Neural progenitor cell (in vitro differentiated cells): ENCODE data around the gene MYL1. TPM values are rescaled to one million over a fixed set of nuclear protein-coding genes. Genes with fewer than 3 reads are reported as not detected.

Experiments used
- DNase-seq: peaks from one replicate; pipeline ENCODE4 v3.0.0-alpha.2; 2016; ENCODE audit warnings: low spot score
- H2AFZ ChIP-seq: fragments of 200-600 bp; sonication (generic); replicated peaks from 2 replicates; pipeline ENCODE4 v1.6.1; 2016; ENCODE audit warnings: antibody characterized with exemption
- H3F3A ChIP-seq: fragments of 200-600 bp; sonication (generic); 2 replicates; pipeline ENCODE4 v1.6.1; 2016; ENCODE audit warnings: antibody characterized with exemption, low read depth
- H3K27ac ChIP-seq: fragments of 200-600 bp; sonication (generic); 2 replicates; pipeline ENCODE4 v1.5.1; 2016; ENCODE audit warnings: mild to moderate bottlenecking
- H3K27me3 ChIP-seq: fragments of 200-600 bp; sonication (generic); 2 replicates; pipeline ENCODE4 v1.6.1; 2016; ENCODE audit warnings: mild to moderate bottlenecking, moderate library complexity
- H3K36me3 ChIP-seq: fragments of 200-600 bp; sonication (generic); 2 replicates; pipeline ENCODE4 v1.5.1; 2016
- H3K4me1 ChIP-seq: fragments of 200-600 bp; sonication (generic); 2 replicates; pipeline ENCODE4 v1.6.1; 2016; ENCODE audit warnings: mixed run types
- H3K4me2 ChIP-seq: fragments of 200-600 bp; sonication (generic); 2 replicates; pipeline ENCODE4 v1.6.1; 2016
- H3K4me3 ChIP-seq: fragments of 200-600 bp; sonication (generic); 2 replicates; pipeline ENCODE4 v1.5.1; 2016
- H3K79me2 ChIP-seq: fragments of 200-600 bp; sonication (generic); 2 replicates; pipeline ENCODE4 v1.6.1; 2016; ENCODE audit warnings: low read depth
- H3K9ac ChIP-seq: fragments of 200-600 bp; sonication (generic); 2 replicates; pipeline ENCODE4 v1.6.1; 2016
- H3K9me3 ChIP-seq: fragments of 200-600 bp; sonication (generic); 2 replicates; pipeline ENCODE4 v1.5.1; 2016; ENCODE audit warnings: low read depth
- H4K20me1 ChIP-seq: fragments of 200-600 bp; sonication (generic); 2 replicates; pipeline ENCODE4 v1.6.1; 2016; ENCODE audit warnings: low read depth
- H3K27ac Mint-ChIP-seq: 3 replicates; pipeline ENCODE4 v1.8.0; 2021; ENCODE audit warnings: mixed read lengths
- H3K27me3 Mint-ChIP-seq: 2 replicates; pipeline ENCODE4 v1.8.0; 2022; ENCODE audit warnings: low read depth, mild to moderate bottlenecking, inconsistent platforms, moderate library complexity, mixed read lengths; ENCODE audit not compliant: insufficient read depth
- H3K36me3 Mint-ChIP-seq: 3 replicates; pipeline ENCODE4 v1.8.0; 2021; ENCODE audit warnings: mixed read lengths
- H3K4me1 Mint-ChIP-seq: 3 replicates; pipeline ENCODE4 v1.8.0; 2021; ENCODE audit warnings: mixed read lengths
- H3K4me3 Mint-ChIP-seq: 3 replicates; pipeline ENCODE4 v1.8.0; 2021; ENCODE audit warnings: mild to moderate bottlenecking, moderate library complexity, mixed read lengths
- H3K9me3 Mint-ChIP-seq: 3 replicates; pipeline ENCODE4 v1.8.0; 2020; ENCODE audit warnings: mixed read lengths
- EZH2 ChIP-seq: fragments of 200-600 bp; sonication (generic); IDR thresholded peaks from 2 replicates; pipeline ENCODE4 v1.6.1; 2017; ENCODE audit warnings: antibody characterized with exemption, mild to moderate bottlenecking, moderate library complexity
- EZH2phosphoT487 ChIP-seq: fragments of 200-600 bp; sonication (generic); IDR thresholded peaks from 2 replicates; pipeline ENCODE4 v1.6.1; 2017; ENCODE audit warnings: antibody characterized with exemption
- total RNA-seq: library from RNA; depleted of rRNA; stranded (reverse); fragments of >200 nt; gene quantifications from 2 replicates; pipeline ENCODE4 v1.2.3, GENCODE V29; 2015; ENCODE audit warnings: low replicate concordance
- TF ChIP-seq, protein P1 (sequence below): fragments of 200-600 bp; sonication (generic); IDR thresholded peaks from 2 replicates; pipeline ENCODE4 v1.5.1; 2017; ENCODE audit warnings: antibody characterized with exemption, mild to moderate bottlenecking

Gene MYL1
- total RNA-seq, 1 donor from 2014 or later: not detected

DNA sequence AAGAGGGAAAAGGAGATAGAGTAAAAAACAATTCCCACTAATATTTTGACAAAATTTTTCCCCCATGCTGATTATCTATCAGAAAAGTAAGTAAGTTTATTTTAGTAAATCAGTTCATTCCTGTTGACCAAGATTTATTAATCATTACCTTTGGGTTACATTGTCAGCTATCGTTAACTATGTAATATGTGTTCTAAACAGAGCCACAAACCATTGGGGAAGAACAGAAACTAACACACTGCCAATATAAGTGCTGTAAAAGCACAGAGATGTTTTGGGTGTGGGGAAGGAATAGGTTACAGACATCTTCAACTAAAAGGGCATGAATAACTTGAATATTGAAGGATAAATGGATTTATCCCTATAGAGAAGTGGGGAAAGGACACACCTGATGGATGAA is 47.3 kb downstream of the MYL1 start:
- Histone ChIP-seq H4K20me1 (no peaks in the 10 kb centered on the region), H3K9me3 (no peaks in the 10 kb centered on the region), H3K36me3 (no peaks in the 10 kb centered on the region), H2AFZ (no peak overlapping the region), H3F3A (no peaks in the 10 kb centered on the region), H3K27me3 (no peaks in the 10 kb centered on the region), H3K4me3 (no peak overlapping the region), H3K4me2 (no peak overlapping the region), H3K4me1 (no peaks in the 10 kb centered on the region), H3K79me2 (no peaks in the 10 kb centered on the region), H3K9ac (no peak overlapping the region), H3K27ac (no peak overlapping the region)
- no peak for DNase-seq
- Mint-ChIP-seq H3K9me3 (no peaks in the 10 kb centered on the region), H3K4me3 (no peak overlapping the region), H3K27me3 (no peaks in the 10 kb centered on the region), H3K36me3 (no peaks in the 10 kb centered on the region), H3K27ac (no peak overlapping the region), H3K4me1 (no peaks in the 10 kb centered on the region)
- TF ChIP-seq EZH2phosphoT487 (no peak), EZH2 (no peak)
- TF ChIP-seq, protein P1, sequence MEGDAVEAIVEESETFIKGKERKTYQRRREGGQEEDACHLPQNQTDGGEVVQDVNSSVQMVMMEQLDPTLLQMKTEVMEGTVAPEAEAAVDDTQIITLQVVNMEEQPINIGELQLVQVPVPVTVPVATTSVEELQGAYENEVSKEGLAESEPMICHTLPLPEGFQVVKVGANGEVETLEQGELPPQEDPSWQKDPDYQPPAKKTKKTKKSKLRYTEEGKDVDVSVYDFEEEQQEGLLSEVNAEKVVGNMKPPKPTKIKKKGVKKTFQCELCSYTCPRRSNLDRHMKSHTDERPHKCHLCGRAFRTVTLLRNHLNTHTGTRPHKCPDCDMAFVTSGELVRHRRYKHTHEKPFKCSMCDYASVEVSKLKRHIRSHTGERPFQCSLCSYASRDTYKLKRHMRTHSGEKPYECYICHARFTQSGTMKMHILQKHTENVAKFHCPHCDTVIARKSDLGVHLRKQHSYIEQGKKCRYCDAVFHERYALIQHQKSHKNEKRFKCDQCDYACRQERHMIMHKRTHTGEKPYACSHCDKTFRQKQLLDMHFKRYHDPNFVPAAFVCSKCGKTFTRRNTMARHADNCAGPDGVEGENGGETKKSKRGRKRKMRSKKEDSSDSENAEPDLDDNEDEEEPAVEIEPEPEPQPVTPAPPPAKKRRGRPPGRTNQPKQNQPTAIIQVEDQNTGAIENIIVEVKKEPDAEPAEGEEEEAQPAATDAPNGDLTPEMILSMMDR: no peak

DNA sequence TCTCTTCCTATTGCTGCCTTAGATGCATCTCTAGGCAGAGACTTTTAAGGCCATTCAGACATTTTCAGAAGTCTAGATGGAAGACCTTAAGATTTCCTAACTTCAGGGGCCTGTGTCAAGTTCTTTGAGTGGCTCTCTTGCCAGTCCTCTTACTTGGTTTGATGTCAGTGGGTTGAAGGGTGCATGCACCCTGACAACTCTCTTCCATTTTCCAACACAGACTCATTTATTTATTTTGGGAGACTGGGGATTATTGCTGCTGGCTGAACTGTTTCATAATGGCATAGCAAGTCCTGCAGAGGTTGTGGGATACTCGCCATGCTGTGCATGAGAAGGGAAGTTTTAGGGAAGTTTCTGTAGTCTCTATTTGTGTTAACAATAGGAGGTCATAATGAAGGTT is 50.7 kb downstream of the MYL1 start:
- Histone ChIP-seq H3K27ac (no peak overlapping the region), H2AFZ (no peak overlapping the region), H3K79me2 (no peaks in the 10 kb centered on the region), H3K36me3 (no peaks in the 10 kb centered on the region), H3K9ac (no peak overlapping the region), H3K4me2 (no peak overlapping the region), H3F3A (no peaks in the 10 kb centered on the region), H4K20me1 (no peaks in the 10 kb centered on the region), H3K9me3 (no peaks in the 10 kb centered on the region), H3K4me3 (no peak overlapping the region), H3K27me3 (no peaks in the 10 kb centered on the region), H3K4me1 (no peaks in the 10 kb centered on the region)
- no peaks in the 10 kb centered on the region for H3K4me1 Mint-ChIP-seq
- H3K27me3 Mint-ChIP-seq: peaks cover 3% of the 10 kb centered on the region
- H3K9me3 Mint-ChIP-seq: no peaks in the 10 kb centered on the region
- no peak overlapping the region for H3K27ac Mint-ChIP-seq
- no peak for TF ChIP-seq EZH2
- TF ChIP-seq, protein P1: no peak
- no peak for TF ChIP-seq EZH2phosphoT487
- H3K36me3 Mint-ChIP-seq: no peaks in the 10 kb centered on the region
- H3K4me3 Mint-ChIP-seq: no peak overlapping the region
- DNase-seq: no peak

DNA sequence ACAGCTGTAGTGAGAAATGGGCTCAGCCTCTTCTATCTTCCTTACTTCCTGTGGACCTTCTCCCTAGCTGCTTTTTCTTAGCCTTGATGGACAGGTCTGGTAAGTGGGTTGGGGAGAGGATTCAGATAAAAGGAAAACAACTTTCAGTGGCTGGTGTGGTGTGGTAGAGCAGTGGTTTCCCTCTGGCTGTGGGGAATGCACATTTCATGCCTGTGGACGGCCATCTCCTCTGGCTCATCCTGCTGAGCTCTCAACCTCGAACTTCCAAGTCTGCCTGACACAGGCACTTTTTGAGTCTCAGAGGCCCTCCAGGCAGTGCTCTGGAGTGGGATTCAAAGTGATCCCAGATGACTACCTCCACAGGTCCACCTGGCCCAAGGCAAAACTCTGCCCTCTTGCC is 51.1 kb downstream of the MYL1 start:
- no peak overlapping the region for H3K4me3 ChIP-seq
- no peak overlapping the region for H2AFZ ChIP-seq
- H3K4me2 ChIP-seq: no peak overlapping the region
- H3F3A ChIP-seq: no peaks in the 10 kb centered on the region
- no peak overlapping the region for H3K27ac ChIP-seq
- no peaks in the 10 kb centered on the region for H3K9me3 ChIP-seq
- no peaks in the 10 kb centered on the region for H3K4me1 ChIP-seq
- no peaks in the 10 kb centered on the region for H3K36me3 ChIP-seq
- Mint-ChIP-seq H3K27me3 (peaks cover 3% of the 10 kb centered on the region), H3K36me3 (no peaks in the 10 kb centered on the region), H3K4me3 (no peak overlapping the region), H3K4me1 (no peaks in the 10 kb centered on the region), H3K27ac (no peak overlapping the region), H3K9me3 (no peaks in the 10 kb centered on the region)
- no peak overlapping the region for H3K9ac ChIP-seq
- no peak for TF ChIP-seq EZH2phosphoT487
- TF ChIP-seq, protein P1: no peak
- no peak for TF ChIP-seq EZH2
- no peaks in the 10 kb centered on the region for H3K27me3 ChIP-seq
- no peaks in the 10 kb centered on the region for H3K79me2 ChIP-seq
- no peak for DNase-seq
- no peaks in the 10 kb centered on the region for H4K20me1 ChIP-seq

DNA sequence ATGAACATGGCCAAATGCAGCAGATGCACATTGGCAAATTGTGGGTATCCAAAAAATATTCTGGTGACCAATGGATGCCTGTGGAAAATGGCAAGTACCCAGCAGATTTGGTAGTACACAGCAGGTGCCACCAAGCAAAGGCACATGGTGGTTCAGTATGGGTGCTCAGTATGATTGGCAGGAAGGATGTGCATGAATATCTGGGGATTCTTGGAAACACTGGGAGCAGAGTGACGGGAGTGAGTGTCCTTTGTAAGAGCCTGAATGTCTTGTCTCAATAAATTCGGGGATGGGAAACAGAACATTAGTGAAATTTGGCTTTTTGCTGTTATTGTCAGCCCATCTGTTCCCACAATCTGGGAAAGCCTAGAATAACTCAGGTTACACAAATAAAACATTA is 52.9 kb downstream of the MYL1 start:
- H3K27me3 Mint-ChIP-seq: peaks cover 3% of the 10 kb centered on the region
- TF ChIP-seq EZH2 (no peak), EZH2phosphoT487 (no peak)
- TF ChIP-seq, protein P1: no peak
- Histone ChIP-seq H3K36me3 (no peaks in the 10 kb centered on the region), H3K9me3 (no peaks in the 10 kb centered on the region), H3K4me1 (no peaks in the 10 kb centered on the region), H4K20me1 (no peaks in the 10 kb centered on the region), H3K4me2 (no peak overlapping the region), H3K9ac (no peak overlapping the region), H3K79me2 (no peaks in the 10 kb centered on the region), H3K27me3 (no peaks in the 10 kb centered on the region), H3K4me3 (no peak overlapping the region), H2AFZ (no peak overlapping the region), H3F3A (no peaks in the 10 kb centered on the region), H3K27ac (no peak overlapping the region)
- H3K4me1 Mint-ChIP-seq: no peaks in the 10 kb centered on the region
- no peak overlapping the region for H3K4me3 Mint-ChIP-seq
- no peak overlapping the region for H3K27ac Mint-ChIP-seq
- H3K9me3 Mint-ChIP-seq: no peaks in the 10 kb centered on the region
- H3K36me3 Mint-ChIP-seq: no peaks in the 10 kb centered on the region
- no peak for DNase-seq
